Trophoblast cell (in vitro differentiated cells and primary cell): ENCODE results near the gene RTL10.

ENCODE experiments used
- DNase-seq, 2 donors: peaks; one replicate each; pipeline ENCODE4 v3.0.0-alpha.2; 2016
- H2AFZ ChIP-seq: 2 replicates; pipeline ENCODE4 v1.6.1; 2013; ENCODE audit warnings: low read length, moderate library complexity, mild to moderate bottlenecking; ENCODE audit not compliant: insufficient read depth, poor library complexity
- H2AK5ac ChIP-seq: 2 replicates; pipeline ENCODE4 v1.6.1; 2013; ENCODE audit warnings: mild to moderate bottlenecking, low read length
- H2BK120ac ChIP-seq: 2 replicates; pipeline ENCODE4 v1.6.1; 2013; ENCODE audit warnings: low read length, mild to moderate bottlenecking, moderate library complexity; ENCODE audit not compliant: insufficient read depth, poor library complexity
- H2BK12ac ChIP-seq: 2 replicates; pipeline ENCODE4 v1.6.1; 2013; ENCODE audit warnings: mild to moderate bottlenecking, low read length, moderate library complexity
- H2BK5ac ChIP-seq: 2 replicates; pipeline ENCODE4 v1.6.1; 2013; ENCODE audit warnings: low read length, low read depth, moderate library complexity, mild to moderate bottlenecking; ENCODE audit not compliant: poor library complexity
- H3K14ac ChIP-seq: 2 replicates; pipeline ENCODE4 v1.6.1; 2013; ENCODE audit warnings: mild to moderate bottlenecking, low read length
- H3K18ac ChIP-seq: 2 replicates; pipeline ENCODE4 v1.6.1; 2013; ENCODE audit warnings: mild to moderate bottlenecking, low read length
- H3K23ac ChIP-seq: 2 replicates; pipeline ENCODE4 v1.6.1; 2013; ENCODE audit warnings: low read length
- H3K27ac ChIP-seq: 2 replicates; pipeline ENCODE4 v1.5.1; 2013; ENCODE audit warnings: low read depth, mild to moderate bottlenecking, inconsistent platforms, low read length, moderate library complexity
- H3K27me3 ChIP-seq: 2 replicates; pipeline ENCODE4 v1.6.1; 2013; ENCODE audit warnings: inconsistent platforms, mild to moderate bottlenecking, low read length, moderate library complexity; ENCODE audit not compliant: insufficient read depth
- H3K36me3 ChIP-seq, 2 experiments: 1 replicate in 1 of 2; 2 replicates in 1 of 2; pipeline ENCODE4 v1.6.1; 2013; ENCODE audit warnings: low read length in 2 of 2, mild to moderate bottlenecking in 2 of 2, moderate library complexity in 1 of 2; ENCODE audit not compliant: insufficient read depth in 2 of 2, control insufficient read depth in 1 of 2
- H3K4ac ChIP-seq: 2 replicates; pipeline ENCODE4 v1.6.1; 2013; ENCODE audit warnings: low read depth, mild to moderate bottlenecking, low read length, moderate library complexity
- H3K4me1 ChIP-seq, 2 experiments: 1 replicate in 1 of 2; 2 replicates in 1 of 2; pipeline ENCODE4 v1.6.1; 2013; ENCODE audit warnings: low read length in 2 of 2, mild to moderate bottlenecking in 2 of 2, moderate library complexity in 1 of 2; ENCODE audit not compliant: insufficient read depth in 2 of 2, control insufficient read depth in 1 of 2
- H3K4me2 ChIP-seq: 2 replicates; pipeline ENCODE4 v1.6.1; 2013; ENCODE audit warnings: inconsistent platforms, mild to moderate bottlenecking, low read length, moderate library complexity
- H3K4me3 ChIP-seq: 2 replicates; pipeline ENCODE4 v1.5.1; 2013; ENCODE audit warnings: mild to moderate bottlenecking, low read depth, low read length, inconsistent platforms
- H3K79me1 ChIP-seq: one replicate; pipeline ENCODE4 v1.6.1; 2013; ENCODE audit warnings: low read length
- H3K79me2 ChIP-seq: 2 replicates; pipeline ENCODE4 v1.6.1; 2013; ENCODE audit warnings: low read length, mild to moderate bottlenecking; ENCODE audit not compliant: control insufficient read depth, insufficient read depth, poor library complexity
- H3K9ac ChIP-seq: 2 replicates; pipeline ENCODE4 v1.6.1; 2013; ENCODE audit warnings: mild to moderate bottlenecking, low read length
- H3K9me3 ChIP-seq: 2 replicates; pipeline ENCODE4 v1.6.1; 2013; ENCODE audit warnings: low read depth, mild to moderate bottlenecking, control low read depth, inconsistent platforms, low read length; ENCODE audit not compliant: insufficient read depth
- H4K12ac ChIP-seq: 2 replicates; pipeline ENCODE4 v1.6.1; 2013; ENCODE audit warnings: low read depth, mild to moderate bottlenecking, low read length, moderate library complexity
- H4K8ac ChIP-seq: 2 replicates; pipeline ENCODE4 v1.6.1; 2013; ENCODE audit warnings: low read depth, mild to moderate bottlenecking, low read length, moderate library complexity
- H4K91ac ChIP-seq: one replicate; pipeline ENCODE4 v1.6.1; 2013; ENCODE audit warnings: low read depth, mild to moderate bottlenecking, low read length, moderate library complexity
- WGBS: extraction: QIAGEN DNeasy Blood & Tissue Kit; methylation state at CpG from one replicate; pipeline ENCODE4 v1.1.7; 2013; ENCODE audit warnings: missing lambda C conversion rate; ENCODE audit not compliant: insufficient read length, insufficient coverage; ENCODE audit errors: extremely low coverage; 5-methylcytosine and 5-hydroxymethylcytosine counted together

RTL10 gene

GRCh38 chr22:19818324-19819207, 36.1 kb downstream of the RTL10 start:
- DNase-seq = no peak
- Histone ChIP-seq H3K79me1 (no peaks in the 10 kb centered on the region), H3K14ac (no peak overlapping the region), H2BK5ac (no peak overlapping the region), H3K4me1 (peaks cover 0 to 3% of the 10 kb centered on the region in 2 experiments), H2AFZ (no peak overlapping the region), H4K91ac (no peak overlapping the region), H3K4me3 (no peak overlapping the region), H3K27me3 (no peaks in the 10 kb centered on the region), H3K4me2 (no peak overlapping the region), H3K23ac (no peak overlapping the region), H2AK5ac (no peak overlapping the region), H3K9me3 (no peaks in the 10 kb centered on the region), H3K18ac (no peak overlapping the region), H3K9ac (no peak overlapping the region), H3K36me3 (peaks cover 0 to 5% of the 10 kb centered on the region in 2 experiments), H4K8ac (no peak overlapping the region), H2BK12ac (no peak overlapping the region), H3K4ac (no peak overlapping the region), H4K12ac (no peak overlapping the region), H3K27ac (no peak overlapping the region), H2BK120ac (no peak overlapping the region), H3K79me2 (no peaks in the 10 kb centered on the region)
- no CpG with 5 or more reads among the region's 17 CpGs for WGBS

GRCh38 chr22:19816372-19817119, 38.1 kb downstream of the RTL10 start:
- Histone ChIP-seq H3K18ac (no peak overlapping the region), H3K4me3 (no peak overlapping the region), H3K79me1 (no peaks in the 10 kb centered on the region), H3K4ac (no peak overlapping the region), H3K14ac (no peak overlapping the region), H3K23ac (no peak overlapping the region), H3K36me3 (peaks cover 3 to 7% of the 10 kb centered on the region in 2 experiments), H3K9ac (no peak overlapping the region), H4K91ac (no peak overlapping the region), H3K4me2 (no peak overlapping the region), H3K4me1 (no peaks in the 10 kb centered on the region), H2BK5ac (no peak overlapping the region), H2AK5ac (no peak overlapping the region), H2AFZ (no peak overlapping the region), H4K8ac (no peak overlapping the region), H2BK120ac (no peak overlapping the region), H2BK12ac (no peak overlapping the region), H3K79me2 (no peaks in the 10 kb centered on the region), H4K12ac (no peak overlapping the region), H3K27ac (no peak overlapping the region), H3K9me3 (no peaks in the 10 kb centered on the region), H3K27me3 (no peaks in the 10 kb centered on the region)
- DNase-seq = no peak
- 100% methylated on average over 1 of the region's 14 CpGs for WGBS

- Histone ChIP-seq H3K9me3 (no peaks in the 10 kb centered on the region), H3K79me2 (no peaks in the 10 kb centered on the region), H4K91ac (no peak overlapping the region), H3K36me3 (peaks cover 3 to 7% of the 10 kb centered on the region in 2 experiments), H3K4me2 (no peak overlapping the region), H3K79me1 (no peaks in the 10 kb centered on the region), H3K14ac (no peak overlapping the region), H2AK5ac (no peak overlapping the region), H3K9ac (no peak overlapping the region), H2BK5ac (no peak overlapping the region), H3K27me3 (no peaks in the 10 kb centered on the region), H2BK120ac (no peak overlapping the region), H2BK12ac (no peak overlapping the region), H3K23ac (no peak overlapping the region), H4K8ac (no peak overlapping the region), H3K4me1 (peaks cover 0 to 4% of the 10 kb centered on the region in 2 experiments), H3K18ac (no peak overlapping the region), H3K4ac (no peak overlapping the region), H4K12ac (no peak overlapping the region), H3K4me3 (no peak overlapping the region), H2AFZ (no peak overlapping the region), H3K27ac (no peak overlapping the region)
- no peak for DNase-seq
- WGBS = no CpG with 5 or more reads among the region's 16 CpGs
These were observed 38.8 kb downstream of the RTL10 start for GRCh38 chr22:19815823-19816290.

GRCh38 chr22:19815093-19815822, 39.4 kb downstream of the RTL10 start:
- no peak overlapping the region for H2BK12ac ChIP-seq
- H3K4me2 ChIP-seq = no peak overlapping the region
- H3K79me2 ChIP-seq = no peaks in the 10 kb centered on the region
- no peak overlapping the region for H2BK120ac ChIP-seq
- no peak overlapping the region for H4K8ac ChIP-seq
- H3K9ac ChIP-seq = no peak overlapping the region
- peaks cover 3 to 6% of the 10 kb centered on the region in 2 experiments for H3K36me3 ChIP-seq
- H3K14ac ChIP-seq = no peak overlapping the region
- H3K23ac ChIP-seq = no peak overlapping the region
- H3K4ac ChIP-seq = no peak overlapping the region
- H2BK5ac ChIP-seq = no peak overlapping the region
- H3K9me3 ChIP-seq = no peaks in the 10 kb centered on the region
- peaks cover 2 to 4% of the 10 kb centered on the region in 2 experiments for H3K4me1 ChIP-seq
- H2AK5ac ChIP-seq = no peak overlapping the region
- H3K27me3 ChIP-seq = no peaks in the 10 kb centered on the region
- WGBS = no CpG with 5 or more reads among the region's 18 CpGs
- no peak overlapping the region for H3K4me3 ChIP-seq
- no peak overlapping the region for H3K18ac ChIP-seq
- no peaks in the 10 kb centered on the region for H3K79me1 ChIP-seq
- H4K91ac ChIP-seq = no peak overlapping the region
- no peak for DNase-seq
- H2AFZ ChIP-seq = no peak overlapping the region
- H4K12ac ChIP-seq = no peak overlapping the region
- no peak overlapping the region for H3K27ac ChIP-seq
